Cardiac muscle cell (in vitro differentiated cells and primary cell): ENCODE measurements around the gene ZNF554. TPM values are rescaled to one million over a fixed set of nuclear protein-coding genes. Genes with fewer than 3 reads are reported as not detected.

Experiments used
- DNase-seq, 2 donors: peaks; one replicate each; pipeline versions ENCODE4 v3.0.0 to v3.0.0-alpha.2; 2010 to 2017; ENCODE audit warnings: low read depth in 1 of 2, low spot score in 1 of 2
- H3K27ac ChIP-seq: fragments of 200-600 bp; sonication (generic); 2 replicates; pipeline ENCODE4 v1.5.1; 2016
- H3K27me3 ChIP-seq: fragments of 200-600 bp; sonication (generic); 2 replicates; pipeline ENCODE4 v1.6.0; 2016; ENCODE audit warnings: control low read depth
- H3K36me3 ChIP-seq: fragments of 200-600 bp; sonication (generic); 2 replicates; pipeline ENCODE4 v1.5.1; 2016; ENCODE audit warnings: control low read depth
- H3K4me1 ChIP-seq: fragments of 200-600 bp; sonication (generic); 2 replicates; pipeline ENCODE4 v1.8.1; 2017; ENCODE audit warnings: low read depth, mild to moderate bottlenecking, mixed run types
- H3K4me3 ChIP-seq: fragments of 200-600 bp; sonication (generic); 2 replicates; pipeline ENCODE4 v1.5.1; 2016; ENCODE audit warnings: mild to moderate bottlenecking
- H3K9me3 ChIP-seq: fragments of 200-600 bp; sonication (generic); 2 replicates; pipeline ENCODE4 v1.5.1; 2017; ENCODE audit warnings: low read depth, mild to moderate bottlenecking, control low read depth
- polyA plus RNA-seq: library from polyadenylated mRNA; unstranded; fragments of >200 nt; fragmentation: Nextera tagmentation; extraction: Ambion mirVana; gene quantifications from 2 replicates; pipeline ENCODE4 v1.2.1, GENCODE V29; 2016
- total RNA-seq: library from RNA; depleted of rRNA; stranded (reverse); fragments of >200 nt; gene quantifications from 2 replicates; pipeline ENCODE4 v1.2.3, GENCODE V29; 2016
- TF ChIP-seq, protein P1 (sequence below): IDR thresholded peaks from 2 replicates; pipeline ENCODE4 v1.5.1; 2012; ENCODE audit warnings: low read depth, mild to moderate bottlenecking, low read length

ZNF554 gene
- total and polyA plus RNA-seq, 2 experiments from 2014 or later: 11.1 to 18.2 TPM

DNA sequence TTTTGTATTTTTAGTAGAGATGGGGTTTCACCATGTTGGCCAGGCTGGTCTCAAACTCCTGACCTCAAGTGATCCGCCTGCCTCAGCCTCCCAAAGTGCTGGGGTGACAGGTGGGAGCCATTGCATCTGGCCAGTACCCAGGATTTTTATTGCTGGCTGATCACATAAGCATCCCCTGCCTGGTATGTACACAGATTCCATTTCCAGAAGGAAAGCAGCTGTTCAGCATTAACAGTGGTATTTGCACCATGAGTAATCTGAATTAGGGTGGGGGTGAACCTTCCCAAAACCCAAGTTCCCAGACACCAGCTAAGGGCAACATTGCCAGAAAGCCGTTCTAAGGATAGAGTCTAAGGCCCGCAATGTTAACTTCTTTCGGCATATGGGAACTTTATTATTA is 28.9 kb downstream of the ZNF554 start:
- Histone ChIP-seq H3K4me1 (no peaks in the 10 kb centered on the region), H3K27ac (no peak overlapping the region), H3K36me3 (peaks cover 26% of the 10 kb centered on the region), H3K4me3 (no peak overlapping the region), H3K27me3 (no peaks in the 10 kb centered on the region), H3K9me3 (peaks cover 13% of the 10 kb centered on the region)
- DNase-seq: no peak
- TF ChIP-seq, protein P1, sequence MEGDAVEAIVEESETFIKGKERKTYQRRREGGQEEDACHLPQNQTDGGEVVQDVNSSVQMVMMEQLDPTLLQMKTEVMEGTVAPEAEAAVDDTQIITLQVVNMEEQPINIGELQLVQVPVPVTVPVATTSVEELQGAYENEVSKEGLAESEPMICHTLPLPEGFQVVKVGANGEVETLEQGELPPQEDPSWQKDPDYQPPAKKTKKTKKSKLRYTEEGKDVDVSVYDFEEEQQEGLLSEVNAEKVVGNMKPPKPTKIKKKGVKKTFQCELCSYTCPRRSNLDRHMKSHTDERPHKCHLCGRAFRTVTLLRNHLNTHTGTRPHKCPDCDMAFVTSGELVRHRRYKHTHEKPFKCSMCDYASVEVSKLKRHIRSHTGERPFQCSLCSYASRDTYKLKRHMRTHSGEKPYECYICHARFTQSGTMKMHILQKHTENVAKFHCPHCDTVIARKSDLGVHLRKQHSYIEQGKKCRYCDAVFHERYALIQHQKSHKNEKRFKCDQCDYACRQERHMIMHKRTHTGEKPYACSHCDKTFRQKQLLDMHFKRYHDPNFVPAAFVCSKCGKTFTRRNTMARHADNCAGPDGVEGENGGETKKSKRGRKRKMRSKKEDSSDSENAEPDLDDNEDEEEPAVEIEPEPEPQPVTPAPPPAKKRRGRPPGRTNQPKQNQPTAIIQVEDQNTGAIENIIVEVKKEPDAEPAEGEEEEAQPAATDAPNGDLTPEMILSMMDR: no peak

DNA sequence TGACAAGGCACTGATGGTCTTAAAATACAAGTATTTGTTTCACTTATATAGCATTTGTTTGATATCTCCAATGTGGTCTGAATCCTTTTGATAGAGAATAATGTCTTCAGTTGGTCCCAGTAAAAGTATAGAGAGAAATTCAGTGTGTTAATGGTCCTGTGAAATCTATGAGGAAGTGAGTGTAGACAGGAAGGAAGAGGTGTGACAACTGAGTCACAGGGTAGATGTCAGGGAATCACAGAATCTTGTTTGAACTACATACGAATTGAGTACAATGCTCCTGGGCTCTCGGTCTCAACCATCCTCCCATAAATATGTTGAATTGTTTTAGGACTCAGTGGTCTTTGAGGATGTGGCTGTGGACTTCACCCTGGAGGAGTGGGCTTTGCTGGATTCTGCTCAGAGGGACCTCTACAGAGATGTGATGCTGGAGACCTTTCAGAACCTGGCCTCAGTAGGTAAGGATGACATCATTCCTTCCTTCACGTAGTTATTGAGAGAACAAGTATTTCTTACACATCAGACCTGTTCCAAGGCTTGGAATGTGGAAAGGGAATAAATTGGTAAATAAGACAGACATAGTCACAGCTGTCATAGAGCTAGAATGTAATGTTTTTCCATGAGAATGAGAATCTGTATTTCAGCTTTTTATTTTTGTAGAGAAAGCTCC is 30.7 kb downstream of the ZNF554 start:
- Histone ChIP-seq H3K9me3 (peaks cover 19% of the 10 kb centered on the region), H3K4me3 (no peak overlapping the region), H3K36me3 (peaks cover 38% of the 10 kb centered on the region), H3K4me1 (no peaks in the 10 kb centered on the region), H3K27ac (no peak overlapping the region), H3K27me3 (no peaks in the 10 kb centered on the region)
- TF ChIP-seq, protein P1: no peak
- DNase-seq: no peak

DNA sequence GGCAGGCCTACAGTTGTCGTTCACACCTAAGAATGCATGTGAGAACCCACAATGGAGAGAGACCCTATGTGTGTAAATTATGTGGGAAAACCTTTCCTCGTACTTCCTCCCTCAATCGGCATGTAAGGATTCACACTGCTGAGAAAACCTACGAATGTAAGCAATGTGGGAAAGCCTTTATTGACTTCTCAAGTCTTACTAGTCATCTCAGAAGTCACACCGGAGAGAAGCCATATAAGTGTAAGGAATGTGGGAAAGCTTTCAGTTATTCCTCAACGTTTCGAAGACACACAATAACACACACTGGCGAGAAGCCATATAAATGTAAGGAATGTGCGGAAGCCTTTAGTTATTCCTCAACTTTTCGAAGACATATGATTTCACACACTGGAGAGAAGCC is 32.9 kb downstream of the ZNF554 start:
- TF ChIP-seq, protein P1: no peak
- no peak overlapping the region for H3K27ac ChIP-seq
- no peak for DNase-seq
- H3K27me3 ChIP-seq: no peaks in the 10 kb centered on the region
- peaks cover 19% of the 10 kb centered on the region for H3K9me3 ChIP-seq
- no peak overlapping the region for H3K4me3 ChIP-seq
- H3K36me3 ChIP-seq: peaks cover 38% of the 10 kb centered on the region
- H3K4me1 ChIP-seq: no peaks in the 10 kb centered on the region

DNA sequence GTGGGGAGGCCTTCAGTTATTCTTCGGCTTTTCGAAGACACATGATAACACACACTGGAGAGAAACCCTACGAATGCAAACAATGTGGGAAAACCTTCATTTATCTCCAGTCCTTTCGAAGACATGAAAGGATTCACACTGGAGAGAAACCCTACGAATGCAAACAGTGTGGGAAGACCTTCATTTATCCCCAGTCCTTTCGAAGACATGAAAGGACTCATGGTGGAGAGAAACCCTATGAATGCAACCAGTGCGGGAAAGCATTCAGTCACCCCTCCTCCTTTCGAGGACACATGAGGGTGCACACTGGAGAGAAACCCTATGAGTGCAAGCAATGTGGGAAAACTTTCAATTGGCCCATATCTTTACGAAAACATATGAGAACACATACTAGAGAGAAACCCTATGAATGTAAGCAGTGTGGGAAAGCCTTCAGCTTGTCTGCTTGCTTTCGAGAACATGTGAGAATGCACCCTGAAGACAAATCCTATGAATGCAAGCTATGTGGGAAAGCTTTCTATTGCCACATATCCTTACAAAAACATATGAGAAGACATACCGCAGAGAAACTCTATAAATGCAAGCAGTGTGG is 33.4 kb downstream of the ZNF554 start:
- DNase-seq: no peak
- Histone ChIP-seq H3K27ac (no peak overlapping the region), H3K27me3 (no peaks in the 10 kb centered on the region), H3K9me3 (peaks cover 19% of the 10 kb centered on the region), H3K4me3 (no peak overlapping the region), H3K4me1 (no peaks in the 10 kb centered on the region), H3K36me3 (peaks cover 38% of the 10 kb centered on the region)
- TF ChIP-seq, protein P1: no peak

DNA sequence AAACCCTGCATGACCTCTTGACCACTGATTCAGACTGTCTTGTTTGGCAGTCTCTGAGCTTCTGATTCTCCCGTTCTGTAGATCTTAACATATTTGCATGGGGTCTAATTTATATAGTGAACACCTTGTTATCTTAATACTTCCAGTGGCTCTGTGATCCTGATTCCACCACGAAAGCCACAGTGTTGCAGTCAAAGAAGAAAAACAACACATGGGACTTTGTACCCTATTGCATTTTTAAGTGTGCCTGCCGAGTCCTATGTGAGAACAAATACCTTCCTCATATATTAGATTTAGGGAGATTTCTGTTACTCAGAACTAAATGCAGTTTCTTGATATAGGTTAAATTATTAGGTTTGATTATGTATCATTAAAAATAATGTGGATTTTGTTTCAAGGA is 35.2 kb downstream of the ZNF554 start:
- Histone ChIP-seq H3K4me1 (no peaks in the 10 kb centered on the region), H3K36me3 (peaks cover 38% of the 10 kb centered on the region), H3K27me3 (no peaks in the 10 kb centered on the region), H3K27ac (no peak overlapping the region), H3K9me3 (peaks cover 19% of the 10 kb centered on the region), H3K4me3 (no peak overlapping the region)
- DNase-seq: no peak
- TF ChIP-seq, protein P1: no peak
